HG03045 (cell line): ENCODE measurements around the gene ZDHHC1.

ENCODE experiments used
- ATAC-seq: cut with Tn5 transposase; IDR thresholded peaks from one replicate; pipeline ENCODE4 v1.9.1; 2021; ENCODE audit warnings: mild to moderate bottlenecking, moderate library complexity; ENCODE audit not compliant: unreplicated experiment

The ZDHHC1 gene

GRCh38 chr16:67448580-67448979 lies 32.3 kb upstream of the ZDHHC1 start:
- no peak for ATAC-seq

- ATAC-seq: no peak
These were observed 31.3 kb upstream of the ZDHHC1 start for GRCh38 chr16:67447508-67448076.

GRCh38 chr16:67446968-67447507 lies 30.8 kb upstream of the ZDHHC1 start:
- ATAC-seq: no peak

- no peak for ATAC-seq
These were observed 29.9 kb upstream of the ZDHHC1 start for GRCh38 chr16:67445913-67446907.

GRCh38 chr16:67445441-67445912 lies 29.2 kb upstream of the ZDHHC1 start:
- no peak for ATAC-seq

GRCh38 chr16:67445126-67445426 lies 28.8 kb upstream of the ZDHHC1 start:
- ATAC-seq: no peak

GRCh38 chr16:67444259-67445125 lies 28.2 kb upstream of the ZDHHC1 start:
- ATAC-seq: no peak

GRCh38 chr16:67443265-67443664 lies 27.0 kb upstream of the ZDHHC1 start:
- no peak for ATAC-seq

- ATAC-seq: no peak
These were observed 26.4 kb upstream of the ZDHHC1 start for GRCh38 chr16:67442581-67443255.

- ATAC-seq: no peak
These were observed 25.6 kb upstream of the ZDHHC1 start for GRCh38 chr16:67441907-67442306.

- no peak for ATAC-seq
These were observed 25.0 kb upstream of the ZDHHC1 start for GRCh38 chr16:67441271-67441753.

GRCh38 chr16:67438824-67439393 lies 22.6 kb upstream of the ZDHHC1 start:
- ATAC-seq: no peak

GRCh38 chr16:67438098-67438791 lies 22.0 kb upstream of the ZDHHC1 start:
- no peak for ATAC-seq

- no peak for ATAC-seq
These were observed 21.2 kb upstream of the ZDHHC1 start for GRCh38 chr16:67437513-67437912.

GRCh38 chr16:67436640-67437193 lies 20.4 kb upstream of the ZDHHC1 start:
- ATAC-seq: no peak

- ATAC-seq: no peak
These were observed 19.5 kb upstream of the ZDHHC1 start for GRCh38 chr16:67435758-67436164.

- ATAC-seq: no peak
These were observed 16.9 kb upstream of the ZDHHC1 start for GRCh38 chr16:67433131-67433719.

GRCh38 chr16:67432506-67432890 lies 16.2 kb upstream of the ZDHHC1 start:
- ATAC-seq: no peak
